Upper lobe of left lung (tissue), 4 donors: ENCODE measurements around the gene LRRC42.

Source experiments
- CTCF ChIP-seq, 6 experiments: fragments of 450-650 bp in 4 of 6; fragments of 200-600 bp in 2 of 6; sonication (generic) in 2 of 6; IDR thresholded peaks; one replicate each; pipeline ENCODE4 v1.5.1; 2016 to 2019; ENCODE audit warnings: antibody characterized with exemption in 6 of 6
- POLR2A ChIP-seq, 4 donors: fragments of 450-650 bp; IDR thresholded peaks; one replicate each; pipeline ENCODE4 v1.5.1; 2016 to 2017; ENCODE audit warnings: antibody characterized with exemption in 4 of 4, mild to moderate bottlenecking in 2 of 4
- POLR2AphosphoS5 ChIP-seq, 2 donors: sonication (generic); formaldehyde crosslinking; IDR thresholded peaks; one replicate each; pipeline ENCODE4 v1.5.1; 2017; ENCODE audit warnings: antibody characterized with exemption in 2 of 2

- TF ChIP-seq CTCF (IDR thresholded peaks at IDR 0.05) (no peak), POLR2AphosphoS5 (IDR thresholded peaks at IDR 0.05) (no peak), POLR2A (IDR thresholded peaks at IDR 0.05) (no peak)
Observed at GRCh38 chr1:54012008-54012325, 65.8 kb downstream of the LRRC42 start.
